ENCODE data around the gene NDST3.

DNA sequence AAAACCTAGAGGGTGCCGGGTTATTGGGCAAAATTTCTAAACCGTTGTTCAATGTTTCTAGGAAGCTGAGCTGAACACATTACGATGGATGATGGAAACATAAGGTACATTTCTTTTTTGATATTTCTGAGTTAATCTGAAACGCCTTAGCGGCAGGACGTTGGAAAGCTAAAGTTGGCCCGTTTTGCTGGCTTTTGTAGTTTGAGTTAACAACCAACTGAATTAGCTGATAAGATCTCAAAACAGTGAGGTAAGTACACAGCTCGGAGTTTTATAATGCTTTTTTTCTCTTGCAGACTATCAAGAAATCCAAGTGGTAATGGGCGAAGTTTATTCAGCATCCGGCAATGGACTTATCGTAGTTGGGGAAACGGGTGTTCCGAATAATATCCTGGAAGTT is 245.0 kb downstream of the NDST3 start:
- TF ChIP-seq POLR2A (IDR thresholded peaks at IDR 0.05): no peak
- TF ChIP-seq, protein P1, sequence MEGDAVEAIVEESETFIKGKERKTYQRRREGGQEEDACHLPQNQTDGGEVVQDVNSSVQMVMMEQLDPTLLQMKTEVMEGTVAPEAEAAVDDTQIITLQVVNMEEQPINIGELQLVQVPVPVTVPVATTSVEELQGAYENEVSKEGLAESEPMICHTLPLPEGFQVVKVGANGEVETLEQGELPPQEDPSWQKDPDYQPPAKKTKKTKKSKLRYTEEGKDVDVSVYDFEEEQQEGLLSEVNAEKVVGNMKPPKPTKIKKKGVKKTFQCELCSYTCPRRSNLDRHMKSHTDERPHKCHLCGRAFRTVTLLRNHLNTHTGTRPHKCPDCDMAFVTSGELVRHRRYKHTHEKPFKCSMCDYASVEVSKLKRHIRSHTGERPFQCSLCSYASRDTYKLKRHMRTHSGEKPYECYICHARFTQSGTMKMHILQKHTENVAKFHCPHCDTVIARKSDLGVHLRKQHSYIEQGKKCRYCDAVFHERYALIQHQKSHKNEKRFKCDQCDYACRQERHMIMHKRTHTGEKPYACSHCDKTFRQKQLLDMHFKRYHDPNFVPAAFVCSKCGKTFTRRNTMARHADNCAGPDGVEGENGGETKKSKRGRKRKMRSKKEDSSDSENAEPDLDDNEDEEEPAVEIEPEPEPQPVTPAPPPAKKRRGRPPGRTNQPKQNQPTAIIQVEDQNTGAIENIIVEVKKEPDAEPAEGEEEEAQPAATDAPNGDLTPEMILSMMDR (IDR thresholded peaks at IDR 0.05): no peak
- TF ChIP-seq POLR2AphosphoS5 (IDR thresholded peaks at IDR 0.05): no peak

All from breast epithelium (tissue), 3 donors.